Neuronal stem cell (in vitro differentiated cells): ENCODE data around the gene KRT38.

Experiments
- DNase-seq: peaks from one replicate; pipeline ENCODE4 v3.0.0-alpha.2; 2013; ENCODE audit warnings: low spot score
- H2AFZ ChIP-seq: one replicate; pipeline ENCODE4 v1.6.1; 2013; ENCODE audit warnings: mild to moderate bottlenecking, low read length, inconsistent platforms
- H2AK5ac ChIP-seq: 2 replicates; pipeline ENCODE4 v1.6.1; 2013; ENCODE audit warnings: low read depth, mild to moderate bottlenecking, inconsistent platforms, low read length, moderate library complexity, mixed read lengths
- H2BK120ac ChIP-seq: 2 replicates; pipeline ENCODE4 v1.6.1; 2013; ENCODE audit warnings: low read depth, mild to moderate bottlenecking, inconsistent platforms, low read length, moderate library complexity, mixed read lengths
- H2BK12ac ChIP-seq: one replicate; pipeline ENCODE4 v1.6.1; 2013; ENCODE audit warnings: low read length, inconsistent platforms
- H2BK15ac ChIP-seq: 2 replicates; pipeline ENCODE4 v1.6.1; 2013; ENCODE audit warnings: mild to moderate bottlenecking, low read length, inconsistent platforms, mixed read lengths
- H2BK5ac ChIP-seq: one replicate; pipeline ENCODE4 v1.6.1; 2013; ENCODE audit warnings: inconsistent platforms, mild to moderate bottlenecking, low read length, moderate library complexity
- H3K14ac ChIP-seq: one replicate; pipeline ENCODE4 v1.6.1; 2013; ENCODE audit warnings: low read length, inconsistent platforms
- H3K18ac ChIP-seq: 2 replicates; pipeline ENCODE4 v1.6.1; 2013; ENCODE audit warnings: low read length, inconsistent platforms
- H3K23ac ChIP-seq: 2 replicates; pipeline ENCODE4 v1.6.1; 2013; ENCODE audit warnings: low read depth, mild to moderate bottlenecking, mixed read lengths, low read length, inconsistent platforms; ENCODE audit not compliant: poor library complexity
- H3K27ac ChIP-seq: replicated peaks from 3 replicates; pipeline ENCODE4 v1.5.1; 2013; ENCODE audit warnings: low read length, inconsistent platforms
- H3K27me3 ChIP-seq, 3 experiments: 2 replicates each; pipeline ENCODE4 v1.6.1; 2013; ENCODE audit warnings: low read length in 3 of 3, mild to moderate bottlenecking in 2 of 3, inconsistent platforms in 1 of 3, low read depth in 1 of 3, mixed read lengths in 1 of 3, moderate library complexity in 1 of 3; ENCODE audit not compliant: control insufficient read depth in 3 of 3, insufficient read depth in 3 of 3
- H3K36me3 ChIP-seq, 2 donors: replicated peaks in 1 of 2; 2 replicates each; pipeline ENCODE4 v1.6.1; 2013; ENCODE audit warnings: low read length in 2 of 2; ENCODE audit not compliant: control insufficient read depth in 2 of 2, insufficient read depth in 2 of 2
- H3K4ac ChIP-seq: 2 replicates; pipeline ENCODE4 v1.6.1; 2013; ENCODE audit warnings: inconsistent platforms, mild to moderate bottlenecking, low read length, moderate library complexity
- H3K4me1 ChIP-seq, 2 donors: 1 replicate in 1 of 2; 2 replicates in 1 of 2; pipeline ENCODE4 v1.6.1; 2013; ENCODE audit warnings: low read length in 2 of 2, low read depth in 1 of 2; ENCODE audit not compliant: control insufficient read depth in 2 of 2, insufficient read depth in 1 of 2
- H3K4me2 ChIP-seq: one replicate; pipeline ENCODE4 v1.6.1; 2013; ENCODE audit warnings: mild to moderate bottlenecking, low read length, inconsistent platforms; ENCODE audit not compliant: insufficient read depth, poor library complexity, severe bottlenecking
- H3K4me3 ChIP-seq, 2 donors: 2 replicates each; pipeline ENCODE4 v1.5.1; 2013; ENCODE audit warnings: low read length in 2 of 2, mild to moderate bottlenecking in 2 of 2, inconsistent platforms in 1 of 2, moderate library complexity in 1 of 2
- H3K79me1 ChIP-seq: one replicate; pipeline ENCODE4 v1.6.1; 2013; ENCODE audit warnings: low read depth, mild to moderate bottlenecking, inconsistent platforms, low read length, moderate library complexity
- H3K9ac ChIP-seq: one replicate; pipeline ENCODE4 v1.6.1; 2013; ENCODE audit warnings: mild to moderate bottlenecking, low read depth, low read length, inconsistent platforms; ENCODE audit not compliant: poor library complexity
- H3K9me3 ChIP-seq, 2 donors: replicated peaks in 1 of 2; 2 replicates each; pipeline versions ENCODE3 to v1.6.1; 2013; ENCODE audit warnings: low read length in 2 of 2, mild to moderate bottlenecking in 2 of 2, inconsistent platforms in 1 of 2, low read depth in 1 of 2, mixed read lengths in 1 of 2, moderate library complexity in 1 of 2; ENCODE audit not compliant: control insufficient read depth in 2 of 2, insufficient read depth in 1 of 2
- H4K8ac ChIP-seq: one replicate; pipeline ENCODE4 v1.6.1; 2013; ENCODE audit warnings: low read depth, mild to moderate bottlenecking, inconsistent platforms, low read length, moderate library complexity
- H4K91ac ChIP-seq: one replicate; pipeline ENCODE4 v1.6.1; 2013; ENCODE audit warnings: low read length, low read depth, mild to moderate bottlenecking, inconsistent platforms; ENCODE audit not compliant: poor library complexity
- WGBS, 2 donors: extraction: QIAGEN DNeasy Blood & Tissue Kit; methylation state at CpG; one replicate each; pipeline ENCODE4 v1.1.7; 2013; ENCODE audit warnings: missing lambda C conversion rate in 2 of 2, mixed read lengths in 1 of 2; ENCODE audit not compliant: insufficient read length in 2 of 2, insufficient replicate concordance in 1 of 2; ENCODE audit errors: extremely low coverage in 2 of 2; 5-methylcytosine and 5-hydroxymethylcytosine counted together

The KRT38 gene

GRCh38 chr17:41403404-41404023 is 37.3 kb downstream of the KRT38 start:
- Histone ChIP-seq H2AK5ac (no peak overlapping the region), H3K4me3 (no peak overlapping the region), H3K9ac (no peak overlapping the region), H4K91ac (no peak overlapping the region), H3K79me1 (no peaks in the 10 kb centered on the region), H2BK5ac (no peak overlapping the region), H3K27me3 (no peaks in the 10 kb centered on the region), H3K4ac (no peak overlapping the region), H2BK120ac (no peak overlapping the region), H2AFZ (no peak overlapping the region), H3K27ac (no peak overlapping the region), H2BK15ac (no peak overlapping the region), H3K14ac (no peak overlapping the region), H3K4me1 (peaks cover 0 to 2% of the 10 kb centered on the region in 2 donors), H3K23ac (no peak overlapping the region), H3K18ac (no peak overlapping the region), H3K9me3 (no peaks in the 10 kb centered on the region), H2BK12ac (no peak overlapping the region), H4K8ac (no peak overlapping the region), H3K36me3 (no peaks in the 10 kb centered on the region), H3K4me2 (no peak overlapping the region)
- no CpG with 5 or more reads among the region's 4 CpGs for WGBS, 2 donors
- no peak for DNase-seq

GRCh38 chr17:41402161-41402560 is 38.6 kb downstream of the KRT38 start:
- H2BK120ac ChIP-seq, result no peak overlapping the region
- no peak overlapping the region for H2AFZ ChIP-seq
- H3K9ac ChIP-seq, result no peak overlapping the region
- DNase-seq, result no peak
- no peaks in the 10 kb centered on the region for H3K27me3 ChIP-seq
- H2BK5ac ChIP-seq, result no peak overlapping the region
- H3K9me3 ChIP-seq, result no peaks in the 10 kb centered on the region
- H2BK12ac ChIP-seq, result no peak overlapping the region
- no peak overlapping the region for H3K4me3 ChIP-seq
- H2BK15ac ChIP-seq, result no peak overlapping the region
- no peaks in the 10 kb centered on the region for H3K36me3 ChIP-seq
- H3K23ac ChIP-seq, result no peak overlapping the region
- no peak overlapping the region for H3K14ac ChIP-seq
- H3K18ac ChIP-seq, result no peak overlapping the region
- peaks cover 0 to 2% of the 10 kb centered on the region in 2 donors for H3K4me1 ChIP-seq
- H3K79me1 ChIP-seq, result no peaks in the 10 kb centered on the region
- WGBS, 2 donors, result no CpG with 5 or more reads among the region's 5 CpGs
- no peak overlapping the region for H3K4me2 ChIP-seq
- H4K8ac ChIP-seq, result no peak overlapping the region
- no peak overlapping the region for H3K4ac ChIP-seq
- no peak overlapping the region for H2AK5ac ChIP-seq
- no peak overlapping the region for H3K27ac ChIP-seq
- no peak overlapping the region for H4K91ac ChIP-seq

GRCh38 chr17:41396996-41397660 is 43.7 kb downstream of the KRT38 start, which contains the start of gene KRT31:
TSS of gene KRT31 (minus strand) at chr17:41397608. CDS start at chr17:41397539, 69 bp downstream.
- Histone ChIP-seq H3K9me3 (no peaks in the 10 kb centered on the region), H3K27ac (no peak within 1 kb of the TSS)

GRCh38 chr17:41396340-41396739 is 44.4 kb downstream of the KRT38 start:
- no CpG with 5 or more reads among the region's 7 CpGs for WGBS, 2 donors
- Histone ChIP-seq H4K8ac (no peak overlapping the region), H3K9me3 (no peaks in the 10 kb centered on the region)

More at GRCh38 chr17:41396996-41397660, 43.7 kb downstream of the KRT38 start, which contains the start of gene KRT31:
- H3K4ac ChIP-seq, result no peak within 1 kb of the TSS
- no peak within 1 kb of the TSS for H3K4me2 ChIP-seq
- no peak within 1 kb of the TSS for H3K18ac ChIP-seq
- H2AFZ ChIP-seq, result no peak within 1 kb of the TSS
- no peak within 1 kb of the TSS for H3K23ac ChIP-seq
- no peak within 1 kb of the TSS for H4K8ac ChIP-seq
- peaks cover 0 to 4% (median 0%) of the 10 kb centered on the region in 3 experiments for H3K27me3 ChIP-seq
- WGBS, 2 donors, result no CpG with 5 or more reads among the region's 16 CpGs
- no peak within 1 kb of the TSS for H3K9ac ChIP-seq
- H3K14ac ChIP-seq, result no peak within 1 kb of the TSS
- no peaks in the 10 kb centered on the region for H3K4me1 ChIP-seq
- H3K4me3 ChIP-seq, result no peak within 1 kb of the TSS
- H3K36me3 ChIP-seq, result no peaks in the 10 kb centered on the region
- H4K91ac ChIP-seq, result no peak within 1 kb of the TSS
- no peak within 1 kb of the TSS for H2AK5ac ChIP-seq
- DNase-seq, result no peak
- H2BK12ac ChIP-seq, result no peak within 1 kb of the TSS
- no peak within 1 kb of the TSS for H2BK5ac ChIP-seq
- H2BK15ac ChIP-seq, result no peak within 1 kb of the TSS
- H3K79me1 ChIP-seq, result no peaks in the 10 kb centered on the region
- H2BK120ac ChIP-seq, result no peak within 1 kb of the TSS

More at GRCh38 chr17:41396340-41396739, 44.4 kb downstream of the KRT38 start:
- Histone ChIP-seq H4K91ac (no peak overlapping the region), H2BK120ac (no peak overlapping the region), H3K4me2 (no peak overlapping the region), H3K79me1 (no peaks in the 10 kb centered on the region), H3K27me3 (peaks cover 0 to 4% (median 0%) of the 10 kb centered on the region in 3 experiments), H2BK12ac (no peak overlapping the region), H3K9ac (no peak overlapping the region), H3K23ac (no peak overlapping the region), H3K4me1 (no peaks in the 10 kb centered on the region), H3K36me3 (no peaks in the 10 kb centered on the region), H2AFZ (no peak overlapping the region), H3K27ac (no peak overlapping the region), H3K18ac (no peak overlapping the region), H3K4ac (no peak overlapping the region), H2AK5ac (no peak overlapping the region), H2BK5ac (no peak overlapping the region), H3K4me3 (no peak overlapping the region), H3K14ac (no peak overlapping the region), H2BK15ac (no peak overlapping the region)
- DNase-seq, result no peak
